ENCODE measurements around the gene RBM14. TPM values are rescaled to one million over a fixed set of nuclear protein-coding genes. Genes with fewer than 3 reads are reported as not detected.
A peak's percentile ranks its signal among the peaks of the same experiment; 100 is the strongest.
"Not testable (repeated sequence)": the region's sequence is repeated elsewhere in the genome, so short reads cannot be mapped to it uniquely, and the experiment has no call there.

The RBM14 gene
- total RNA-seq, 1 donor from 2014 or later, result 7.4 TPM

- FAIRE-seq, result no peak
- Histone ChIP-seq H3K4me3 (ENCODE audit: low read depth, low read length) (no peak overlapping the region), H3K36me3 (ENCODE audit: control insufficient read depth, insufficient read depth, low read length) (peaks cover 16% of the 10 kb centered on the region), H3K27me3 (ENCODE audit: control insufficient read depth, insufficient read depth, low read length) (no peaks in the 10 kb centered on the region)
- TF ChIP-seq, protein P1, sequence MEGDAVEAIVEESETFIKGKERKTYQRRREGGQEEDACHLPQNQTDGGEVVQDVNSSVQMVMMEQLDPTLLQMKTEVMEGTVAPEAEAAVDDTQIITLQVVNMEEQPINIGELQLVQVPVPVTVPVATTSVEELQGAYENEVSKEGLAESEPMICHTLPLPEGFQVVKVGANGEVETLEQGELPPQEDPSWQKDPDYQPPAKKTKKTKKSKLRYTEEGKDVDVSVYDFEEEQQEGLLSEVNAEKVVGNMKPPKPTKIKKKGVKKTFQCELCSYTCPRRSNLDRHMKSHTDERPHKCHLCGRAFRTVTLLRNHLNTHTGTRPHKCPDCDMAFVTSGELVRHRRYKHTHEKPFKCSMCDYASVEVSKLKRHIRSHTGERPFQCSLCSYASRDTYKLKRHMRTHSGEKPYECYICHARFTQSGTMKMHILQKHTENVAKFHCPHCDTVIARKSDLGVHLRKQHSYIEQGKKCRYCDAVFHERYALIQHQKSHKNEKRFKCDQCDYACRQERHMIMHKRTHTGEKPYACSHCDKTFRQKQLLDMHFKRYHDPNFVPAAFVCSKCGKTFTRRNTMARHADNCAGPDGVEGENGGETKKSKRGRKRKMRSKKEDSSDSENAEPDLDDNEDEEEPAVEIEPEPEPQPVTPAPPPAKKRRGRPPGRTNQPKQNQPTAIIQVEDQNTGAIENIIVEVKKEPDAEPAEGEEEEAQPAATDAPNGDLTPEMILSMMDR (IDR thresholded peaks at IDR 0.05; ENCODE audit: insufficient read depth, low read length, severe bottlenecking), result no peak
- no peak for DNase-seq (ENCODE audit: low read depth)
These were observed 12.3 kb upstream of the RBM14 start for GRCh38 chr11:66604155-66604554.

GRCh38 chr11:66606608-66607007, 9.8 kb upstream of the RBM14 start:
- FAIRE-seq; H3K27me3 ChIP-seq (ENCODE audit: control insufficient read depth, insufficient read depth, low read length); H3K36me3 ChIP-seq (ENCODE audit: control insufficient read depth, insufficient read depth, low read length); H3K4me3 ChIP-seq (ENCODE audit: low read depth, low read length); DNase-seq (ENCODE audit: low read depth): not testable (repeated sequence)

DNA sequence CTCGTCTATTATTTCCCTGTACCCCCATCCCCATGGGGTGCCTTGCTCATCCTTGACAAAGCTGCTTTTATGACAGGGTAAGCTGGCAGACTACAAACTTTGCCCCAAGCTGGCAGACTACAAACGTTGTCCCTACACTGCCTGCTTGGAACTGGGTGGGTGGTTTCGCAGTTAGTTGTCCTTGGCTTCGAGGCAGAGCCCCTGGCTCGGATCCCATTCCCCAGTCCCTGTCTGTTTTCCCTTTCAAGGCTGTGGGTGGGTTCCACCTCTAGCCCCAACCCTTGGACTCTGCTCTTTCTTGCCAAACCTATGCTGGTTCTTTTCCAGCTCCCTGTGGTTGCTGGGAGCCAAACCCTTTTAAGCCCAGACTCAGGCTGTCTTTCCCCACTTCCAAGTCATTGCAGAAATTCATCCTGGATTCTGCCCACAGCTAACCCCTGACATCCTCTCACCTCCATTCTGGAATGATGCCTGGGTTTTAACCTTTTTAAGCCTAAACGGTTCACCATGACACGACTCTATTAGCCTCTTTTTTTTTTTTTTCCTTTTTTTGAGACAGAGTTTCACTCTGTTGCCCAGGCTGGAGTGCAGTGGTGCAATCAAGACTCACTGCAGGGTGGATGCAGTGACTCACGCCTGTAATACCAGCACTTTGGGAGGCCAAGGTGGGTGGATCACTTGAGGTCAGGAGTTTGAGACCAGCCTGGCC, 9.2 kb upstream of the RBM14 start:
- TF ChIP-seq, protein P1 (IDR thresholded peaks at IDR 0.05; ENCODE audit: insufficient read depth, low read length, severe bottlenecking), result no peak
- Histone ChIP-seq H3K27me3 (ENCODE audit: control insufficient read depth, insufficient read depth, low read length) (no peaks in the 10 kb centered on the region), H3K4me3 (ENCODE audit: low read depth, low read length) (no peak overlapping the region), H3K36me3 (ENCODE audit: control insufficient read depth, insufficient read depth, low read length) (peaks cover 10% of the 10 kb centered on the region)
- no peak for FAIRE-seq
- DNase-seq (ENCODE audit: low read depth), result peak; percentile 28

- no peak for DNase-seq (ENCODE audit: low read depth)
- no peak for FAIRE-seq
- Histone ChIP-seq H3K27me3 (ENCODE audit: control insufficient read depth, insufficient read depth, low read length) (no peaks in the 10 kb centered on the region), H3K36me3 (ENCODE audit: control insufficient read depth, insufficient read depth, low read length) (peaks cover 6% of the 10 kb centered on the region), H3K4me3 (ENCODE audit: low read depth, low read length) (no peak overlapping the region)
- TF ChIP-seq, protein P1 (IDR thresholded peaks at IDR 0.05; ENCODE audit: insufficient read depth, low read length, severe bottlenecking), result no peak
These were observed 6.5 kb upstream of the RBM14 start for GRCh38 chr11:66609721-66610617.

GRCh38 chr11:66612458-66612857, 4.0 kb upstream of the RBM14 start:
- Histone ChIP-seq H3K36me3 (ENCODE audit: control insufficient read depth, insufficient read depth, low read length) (peaks cover 2% of the 10 kb centered on the region), H3K4me3 (ENCODE audit: low read depth, low read length) (no peak overlapping the region), H3K27me3 (ENCODE audit: control insufficient read depth, insufficient read depth, low read length) (no peaks in the 10 kb centered on the region)
- no peak for DNase-seq (ENCODE audit: low read depth)
- no peak for FAIRE-seq
- TF ChIP-seq, protein P1 (IDR thresholded peaks at IDR 0.05; ENCODE audit: insufficient read depth, low read length, severe bottlenecking), result no peak

GRCh38 chr11:66614073-66614472, 2.4 kb upstream of the RBM14 start:
- no peak overlapping the region for H3K4me3 ChIP-seq (ENCODE audit: low read depth, low read length)
- no peaks in the 10 kb centered on the region for H3K27me3 ChIP-seq (ENCODE audit: control insufficient read depth, insufficient read depth, low read length)
- TF ChIP-seq, protein P1 (IDR thresholded peaks at IDR 0.05; ENCODE audit: insufficient read depth, low read length, severe bottlenecking), result no peak
- peaks cover 5% of the 10 kb centered on the region for H3K36me3 ChIP-seq (ENCODE audit: control insufficient read depth, insufficient read depth, low read length)
- DNase-seq (ENCODE audit: low read depth) (no peak), FAIRE-seq (no peak)
